OCI-LY7 (cell line): Measurements from ENCODE around the gene ZNF135. TPM values are rescaled to one million over a fixed set of nuclear protein-coding genes. Genes with fewer than 3 reads are reported as not detected.

Experiments
- BruUV-seq: library from RNA; stranded (reverse); fragments of 400-500 nt; replicated peaks from 2 replicates; lab custom pipeline; 2021; lab: Mats Ljungman, UMichigan
- CTCF ChIA-PET: fragments of 300-600 bp; sonication (Branson Sonifier 250); formaldehyde crosslinking; loops from one replicate; lab custom pipeline; 2022; ENCODE audit warnings: antibody characterized with exemption; ENCODE audit not compliant: unreplicated experiment; lab: Charles Lee
- POLR2A ChIA-PET: fragments of 300-600 bp; sonication (Branson Sonifier 250); formaldehyde crosslinking; loops from one replicate; lab custom pipeline; 2022; ENCODE audit warnings: antibody characterized with exemption; lab: Charles Lee
- DNase-seq: peaks from one replicate; pipeline ENCODE4 v3.0.0-alpha.2; 2015; ENCODE audit warnings: low spot score
- H2AFZ ChIP-seq: fragments of 200-600 bp; sonication (generic), shearing (Covaris generic); 2 replicates; pipeline ENCODE4 v1.6.1; 2014; ENCODE audit warnings: mild to moderate bottlenecking, antibody characterized with exemption, low read length, moderate library complexity
- H3K27ac ChIP-seq: fragments of 200-600 bp; sonication (generic); 2 replicates; pipeline ENCODE4 v1.5.1; 2014; ENCODE audit warnings: mixed run types, low read depth, mild to moderate bottlenecking, moderate library complexity, low read length, inconsistent platforms; ENCODE audit not compliant: poor library complexity, severe bottlenecking
- H3K36me3 ChIP-seq: fragments of 200-600 bp; sonication (generic); 2 replicates; pipeline ENCODE4 v1.6.1; 2014; ENCODE audit warnings: mild to moderate bottlenecking, antibody characterized with exemption, low read length, moderate library complexity, mixed read lengths; ENCODE audit not compliant: insufficient read depth
- H3K4me1 ChIP-seq: fragments of 200-600 bp; sonication (generic); 2 replicates; pipeline ENCODE4 v1.5.1; 2014; ENCODE audit warnings: mild to moderate bottlenecking, low read length; ENCODE audit not compliant: insufficient read depth, poor library complexity, severe bottlenecking
- H3K4me2 ChIP-seq: fragments of 200-600 bp; sonication (generic); 2 replicates; pipeline ENCODE4 v1.6.1; 2014; ENCODE audit warnings: mild to moderate bottlenecking, low read length
- H3K4me3 ChIP-seq: fragments of 200-600 bp; sonication (generic); 2 replicates; pipeline ENCODE4 v1.5.1; 2014; ENCODE audit warnings: mild to moderate bottlenecking, low read depth, low read length; ENCODE audit not compliant: poor library complexity, severe bottlenecking
- H3K79me2 ChIP-seq: fragments of 200-600 bp; sonication (generic); 2 replicates; pipeline ENCODE4 v1.6.1; 2016; ENCODE audit warnings: low read depth, mild to moderate bottlenecking, low read length, moderate library complexity, mixed read lengths; ENCODE audit not compliant: insufficient read depth
- H3K9me2 ChIP-seq: fragments of 200-600 bp; sonication (generic); 2 replicates; pipeline ENCODE4 v1.6.1; 2016; ENCODE audit warnings: mild to moderate bottlenecking, low read length, mixed read lengths; ENCODE audit not compliant: insufficient read depth
- H3K9me3 ChIP-seq: fragments of 200-600 bp; sonication (generic); 2 replicates; pipeline ENCODE4 v1.6.1; 2014; ENCODE audit warnings: mild to moderate bottlenecking, mixed run types, low read length, mixed read lengths
- H4K20me1 ChIP-seq: fragments of 200-600 bp; sonication (generic); 2 replicates; pipeline ENCODE4 v1.6.1; 2014; ENCODE audit warnings: mild to moderate bottlenecking, antibody characterized with exemption, low read length, moderate library complexity, mixed read lengths; ENCODE audit not compliant: insufficient read depth
- EZH2phosphoT487 ChIP-seq: fragments of 200-600 bp; sonication (generic); IDR thresholded peaks from 2 replicates; pipeline ENCODE4 v1.6.1; 2018; ENCODE audit warnings: low read depth, borderline replicate concordance, mild to moderate bottlenecking, mixed run types, antibody characterized with exemption, low read length, moderate library complexity, mixed read lengths
- intact Hi-C: fragments of 100-400 bp; cut with micrococcal nuclease; formaldehyde crosslinking; loops from one replicate; pipeline ENCODE4 v1.10.0; 2022; ENCODE audit not compliant: unreplicated experiment
- total RNA-seq, 2 experiments: library from RNA; depleted of rRNA in 1 of 2; stranded (reverse); fragments of >200 nt in 1 of 2; shearing (Covaris generic) in 1 of 2; gene quantifications; 2 replicates each; pipeline ENCODE4 v1.2.3, GENCODE V29; 2014 to 2022
- TF ChIP-seq, protein P1 (sequence below): fragments of 200-600 bp; sonication (generic); conservative IDR thresholded peaks from 2 replicates; pipeline ENCODE4 v1.5.1; 2014; ENCODE audit warnings: mild to moderate bottlenecking, antibody characterized with exemption, low read length, moderate library complexity, mixed read lengths

ZNF135 gene
- total RNA-seq, 2 experiments from 2014 or later, result not detected

DNA sequence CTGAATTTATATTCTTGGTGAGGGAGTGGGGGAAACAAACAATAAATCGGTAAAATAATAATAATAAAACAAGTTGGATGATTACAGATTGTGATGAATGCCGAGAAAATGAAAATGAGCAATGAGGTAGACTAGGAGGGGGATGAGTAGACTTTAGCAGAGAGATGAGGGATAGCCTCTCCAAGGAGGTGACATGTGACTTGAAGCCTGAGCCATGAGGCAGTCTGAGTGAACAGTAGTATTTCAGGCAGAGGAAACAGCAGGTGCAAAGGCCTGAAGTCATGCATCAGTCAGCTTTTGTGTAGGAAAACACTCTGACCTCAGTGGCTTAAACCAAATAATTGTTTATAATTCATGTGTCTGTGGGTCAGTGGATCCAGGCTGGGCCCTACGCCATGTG lies 4.6 kb downstream of the ZNF135 start:
- DNase-seq, result no peak
- ChIA-PET CTCF (no interaction called here), POLR2A (no interaction called here)
- H3K36me3 ChIP-seq, result no peaks in the 10 kb centered on the region
- no peak overlapping the region for H3K4me3 ChIP-seq
- BruUV-seq, result no TSS peak
- no peak overlapping the region for H3K27ac ChIP-seq
- no peak for TF ChIP-seq EZH2phosphoT487
- TF ChIP-seq, protein P1, sequence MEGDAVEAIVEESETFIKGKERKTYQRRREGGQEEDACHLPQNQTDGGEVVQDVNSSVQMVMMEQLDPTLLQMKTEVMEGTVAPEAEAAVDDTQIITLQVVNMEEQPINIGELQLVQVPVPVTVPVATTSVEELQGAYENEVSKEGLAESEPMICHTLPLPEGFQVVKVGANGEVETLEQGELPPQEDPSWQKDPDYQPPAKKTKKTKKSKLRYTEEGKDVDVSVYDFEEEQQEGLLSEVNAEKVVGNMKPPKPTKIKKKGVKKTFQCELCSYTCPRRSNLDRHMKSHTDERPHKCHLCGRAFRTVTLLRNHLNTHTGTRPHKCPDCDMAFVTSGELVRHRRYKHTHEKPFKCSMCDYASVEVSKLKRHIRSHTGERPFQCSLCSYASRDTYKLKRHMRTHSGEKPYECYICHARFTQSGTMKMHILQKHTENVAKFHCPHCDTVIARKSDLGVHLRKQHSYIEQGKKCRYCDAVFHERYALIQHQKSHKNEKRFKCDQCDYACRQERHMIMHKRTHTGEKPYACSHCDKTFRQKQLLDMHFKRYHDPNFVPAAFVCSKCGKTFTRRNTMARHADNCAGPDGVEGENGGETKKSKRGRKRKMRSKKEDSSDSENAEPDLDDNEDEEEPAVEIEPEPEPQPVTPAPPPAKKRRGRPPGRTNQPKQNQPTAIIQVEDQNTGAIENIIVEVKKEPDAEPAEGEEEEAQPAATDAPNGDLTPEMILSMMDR, result no peak
- no peak overlapping the region for H3K4me2 ChIP-seq
- H4K20me1 ChIP-seq, result no peaks in the 10 kb centered on the region
- no peaks in the 10 kb centered on the region for H3K79me2 ChIP-seq
- intact Hi-C loops, result no loop called here
- no peaks in the 10 kb centered on the region for H3K4me1 ChIP-seq
- H3K9me3 ChIP-seq, result no peaks in the 10 kb centered on the region
- H3K9me2 ChIP-seq, result no peaks in the 10 kb centered on the region
- H2AFZ ChIP-seq, result no peak overlapping the region

DNA sequence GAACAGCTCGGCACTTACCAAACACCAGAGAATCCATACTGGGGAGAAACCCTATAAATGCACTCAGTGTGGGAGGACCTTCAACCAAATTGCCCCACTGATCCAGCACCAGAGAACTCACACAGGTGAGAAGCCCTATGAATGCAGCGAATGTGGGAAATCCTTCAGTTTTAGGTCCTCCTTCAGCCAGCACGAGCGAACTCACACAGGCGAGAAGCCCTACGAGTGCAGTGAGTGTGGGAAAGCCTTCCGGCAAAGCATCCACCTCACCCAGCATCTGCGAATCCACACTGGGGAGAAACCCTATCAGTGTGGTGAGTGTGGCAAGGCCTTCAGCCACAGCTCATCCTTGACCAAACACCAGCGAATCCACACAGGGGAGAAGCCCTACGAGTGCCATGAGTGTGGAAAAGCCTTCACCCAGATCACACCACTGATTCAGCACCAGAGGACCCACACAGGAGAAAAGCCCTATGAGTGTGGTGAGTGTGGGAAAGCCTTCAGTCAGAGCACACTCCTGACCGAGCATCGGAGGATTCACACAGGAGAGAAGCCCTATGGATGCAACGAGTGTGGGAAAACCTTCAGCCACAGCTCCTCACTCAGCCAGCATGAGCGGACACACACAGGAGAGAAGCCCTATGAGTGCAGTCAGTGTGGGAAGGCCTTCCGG lies 8.3 kb downstream of the ZNF135 start:
- no peaks in the 10 kb centered on the region for H4K20me1 ChIP-seq
- TF ChIP-seq, protein P1, result no peak
- no peak for TF ChIP-seq EZH2phosphoT487
- H3K4me2 ChIP-seq, result no peak overlapping the region
- no peaks in the 10 kb centered on the region for H3K79me2 ChIP-seq
- no peaks in the 10 kb centered on the region for H3K9me3 ChIP-seq
- intact Hi-C loops, result no loop called here
- no peak overlapping the region for H3K4me3 ChIP-seq
- no peak overlapping the region for H2AFZ ChIP-seq
- ChIA-PET CTCF (no interaction called here), POLR2A (no interaction called here)
- no peaks in the 10 kb centered on the region for H3K4me1 ChIP-seq
- no TSS peak for BruUV-seq
- no peak for DNase-seq
- no peaks in the 10 kb centered on the region for H3K9me2 ChIP-seq
- no peak overlapping the region for H3K27ac ChIP-seq
- no peaks in the 10 kb centered on the region for H3K36me3 ChIP-seq

DNA sequence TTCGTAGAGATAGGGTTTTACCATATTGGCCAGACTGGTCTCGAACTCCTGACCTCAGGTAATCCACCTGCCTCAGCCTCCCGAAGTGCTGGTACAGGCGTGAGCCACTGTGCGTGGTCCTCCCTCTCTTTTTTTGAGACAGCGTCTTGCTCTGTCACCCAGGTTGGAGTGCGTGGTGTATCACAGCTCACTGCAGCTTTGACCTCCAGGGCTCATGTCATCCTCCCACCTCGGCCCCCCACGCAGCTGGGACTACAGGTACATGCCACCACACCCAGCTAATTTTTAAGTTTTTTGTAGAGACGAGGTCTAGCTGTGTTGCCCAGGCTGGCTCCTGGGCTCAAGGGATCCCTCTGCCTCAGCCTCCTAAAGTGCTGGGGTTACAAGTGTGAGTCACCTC lies 20.7 kb downstream of the ZNF135 start:
- Histone ChIP-seq H3K36me3 (no peaks in the 10 kb centered on the region), H4K20me1 (no peaks in the 10 kb centered on the region), H3K79me2 (no peaks in the 10 kb centered on the region), H3K4me3 (no peak overlapping the region), H3K9me3 (peaks cover 7% of the 10 kb centered on the region; the same call in 1 of the 2 replicates), H3K27ac (no peak overlapping the region), H3K4me2 (no peak overlapping the region), H3K4me1 (no peaks in the 10 kb centered on the region), H3K9me2 (no peaks in the 10 kb centered on the region), H2AFZ (no peak overlapping the region)
- intact Hi-C loops, result no loop called here
- TF ChIP-seq EZH2phosphoT487, result no peak
- TF ChIP-seq, protein P1, result no peak
- no TSS peak for BruUV-seq
- ChIA-PET POLR2A (no interaction called here), CTCF (no interaction called here)
- DNase-seq, result no peak
